HG02870 (cell line): Measurements from ENCODE around the gene HEATR1.
"Not testable (repeated sequence)": the region's sequence is repeated elsewhere in the genome, so short reads cannot be mapped to it uniquely, and the experiment has no call there.

Source experiments
- ATAC-seq: cut with Tn5 transposase; IDR thresholded peaks from one replicate; pipeline ENCODE4 v1.9.1; 2021; ENCODE audit warnings: mild to moderate bottlenecking, moderate library complexity; ENCODE audit not compliant: unreplicated experiment

Gene HEATR1

GRCh38 chr1:236603991-236604904, at the start of gene HEATR1:
Gene HEATR1 (minus strand): TSS chr1:236604516. CDS start chr1:236604095, 421 bp downstream.
- ATAC-seq = peak; percentile 95

- ATAC-seq = no peak
These were observed 40.8 kb upstream of the HEATR1 start for GRCh38 chr1:236645016-236645680.

- no peak for ATAC-seq
These were observed 38.4 kb upstream of the HEATR1 start for GRCh38 chr1:236642763-236643162.

GRCh38 chr1:236639686-236640085, 35.4 kb upstream of the HEATR1 start:
- ATAC-seq = no peak

GRCh38 chr1:236638945-236639344, 34.6 kb upstream of the HEATR1 start:
- no peak for ATAC-seq

GRCh38 chr1:236636017-236636416, 31.7 kb upstream of the HEATR1 start:
- no peak for ATAC-seq

- no peak for ATAC-seq
These were observed 23.6 kb upstream of the HEATR1 start for GRCh38 chr1:236627727-236628408.

- no peak for ATAC-seq
These were observed 19.3 kb upstream of the HEATR1 start for GRCh38 chr1:236623371-236624166.

GRCh38 chr1:236622407-236622806, 18.1 kb upstream of the HEATR1 start:
- ATAC-seq = no peak

- no peak for ATAC-seq
These were observed 15.1 kb upstream of the HEATR1 start for GRCh38 chr1:236619398-236619797.

GRCh38 chr1:236618507-236618906, 14.2 kb upstream of the HEATR1 start:
- ATAC-seq = no peak

GRCh38 chr1:236615399-236616148, 11.3 kb upstream of the HEATR1 start:
- ATAC-seq = no peak

- ATAC-seq = no peak
These were observed 8.0 kb upstream of the HEATR1 start for GRCh38 chr1:236612349-236612748.

GRCh38 chr1:236608930-236609726, 4.8 kb upstream of the HEATR1 start:
- ATAC-seq = no peak

- not testable (repeated sequence) for ATAC-seq
These were observed 3.3 kb upstream of the HEATR1 start for GRCh38 chr1:236607597-236607996.

- ATAC-seq = no peak
These were observed 840 bp upstream of the HEATR1 start for GRCh38 chr1:236604905-236605806.

- no peak for ATAC-seq
These were observed 2.1 kb downstream of the HEATR1 start for GRCh38 chr1:236602171-236602570.

GRCh38 chr1:236590553-236591150, 13.7 kb downstream of the HEATR1 start:
- ATAC-seq = no peak
